Hepatic stellate cell (primary cell): ENCODE results near the gene NPIPB2.
A peak's percentile ranks its signal among the peaks of the same experiment; 100 is the strongest.
"Not testable (repeated sequence)": the region's sequence is repeated elsewhere in the genome, so short reads cannot be mapped to it uniquely, and the experiment has no call there.

ENCODE experiments used
- DNase-seq: peaks from one replicate; pipeline ENCODE4 v3.0.0; 2011; ENCODE audit warnings: low spot score

The NPIPB2 gene

DNA sequence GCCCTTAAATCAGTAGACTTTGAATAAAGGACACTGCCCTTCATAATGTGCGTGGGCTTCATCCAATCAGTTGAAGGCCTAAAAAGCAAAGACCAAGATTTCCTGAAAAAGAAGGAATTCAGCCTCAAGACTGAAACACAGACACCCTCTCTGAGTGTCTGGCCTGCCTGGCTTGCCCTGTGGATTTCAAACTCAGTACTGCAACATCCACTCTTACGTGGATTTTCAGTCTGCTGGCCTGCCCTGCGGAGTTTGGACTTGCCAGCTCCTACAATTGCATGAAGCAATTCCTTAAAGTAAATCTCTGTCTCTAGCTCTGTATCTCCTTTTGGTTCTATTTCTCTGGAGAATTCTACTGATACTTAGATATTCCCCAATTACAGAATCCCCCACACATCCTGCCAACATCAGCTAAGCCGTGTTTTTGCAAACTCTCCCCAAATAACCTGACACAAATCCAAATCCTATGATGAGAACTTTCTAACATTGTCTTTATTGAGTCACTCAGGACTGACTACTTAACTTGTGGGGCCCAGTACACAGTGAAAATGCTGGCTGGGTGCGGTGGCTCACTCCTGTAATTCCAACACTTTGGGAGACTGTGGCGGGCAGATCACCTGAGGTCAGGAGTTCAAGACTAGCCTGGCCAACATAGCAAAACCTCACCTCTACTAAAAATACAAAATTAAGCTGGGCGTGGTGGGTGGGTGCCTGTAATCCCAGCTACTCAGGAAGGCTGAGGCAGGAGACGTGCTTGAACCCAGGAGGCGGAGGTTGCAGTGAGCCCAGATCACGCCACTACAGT, 15.9 kb upstream of the NPIPB2 start:
- no peak for DNase-seq

DNA sequence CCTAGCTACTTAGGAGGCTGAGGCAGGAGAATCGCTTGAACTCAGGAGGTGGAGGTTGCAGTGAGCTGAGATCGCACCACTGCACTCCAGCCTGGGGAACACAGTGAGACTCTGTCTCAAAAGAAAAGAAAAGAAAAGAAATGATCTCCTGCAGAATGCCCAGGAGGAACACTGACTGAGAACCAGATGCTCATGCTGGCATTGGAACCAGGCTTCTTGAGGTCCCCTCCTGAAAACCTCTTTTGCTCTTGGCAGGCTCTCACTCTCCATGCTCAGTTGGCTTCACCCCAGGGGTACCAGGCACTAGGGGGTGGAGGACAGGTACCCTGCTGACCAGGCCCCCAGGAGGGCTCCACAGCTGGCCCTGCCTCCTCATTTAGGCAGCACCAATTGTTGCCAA, 14.7 kb upstream of the NPIPB2 start:
- no peak for DNase-seq

DNA sequence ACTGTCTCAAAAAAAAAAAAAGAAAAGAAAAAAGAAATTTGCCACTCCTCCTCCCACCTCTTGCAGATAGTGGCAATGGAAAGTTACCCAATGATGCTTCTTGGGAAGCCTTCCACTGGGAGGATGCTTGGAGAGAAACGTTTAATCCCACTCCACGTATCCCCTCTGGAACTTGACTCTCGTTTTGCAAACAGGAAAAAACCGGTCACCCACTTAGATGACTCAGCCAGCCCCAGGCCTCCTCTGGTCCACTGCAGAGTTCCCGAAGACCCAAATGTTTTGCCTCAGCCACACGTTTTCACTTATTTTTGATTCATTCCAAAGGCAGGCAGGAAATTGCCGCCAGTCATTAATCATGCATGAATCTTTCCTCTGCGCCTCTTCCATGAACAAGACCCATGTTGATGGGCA, 13.9 kb upstream of the NPIPB2 start:
- peak; percentile 85 for DNase-seq

DNA sequence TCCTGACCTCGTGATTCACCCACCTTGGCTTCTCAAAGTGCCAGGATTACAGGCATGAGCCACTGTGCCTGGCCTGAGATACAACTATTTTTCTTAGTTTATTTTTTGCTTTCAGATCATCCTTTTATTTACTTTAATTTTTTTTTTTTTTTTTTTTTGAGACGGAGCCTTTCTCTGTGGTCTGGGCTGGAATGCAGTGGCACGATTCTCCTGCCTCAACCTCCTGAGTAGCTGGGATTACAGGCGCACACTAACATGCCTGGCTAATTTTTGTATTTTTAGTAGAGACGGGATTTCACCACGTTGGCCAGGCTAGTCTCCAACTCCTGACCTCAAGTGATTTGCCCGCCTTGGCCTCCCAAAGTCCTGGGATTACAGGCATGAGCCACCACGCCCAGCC, 11.7 kb upstream of the NPIPB2 start:
- DNase-seq = not testable (repeated sequence)

DNA sequence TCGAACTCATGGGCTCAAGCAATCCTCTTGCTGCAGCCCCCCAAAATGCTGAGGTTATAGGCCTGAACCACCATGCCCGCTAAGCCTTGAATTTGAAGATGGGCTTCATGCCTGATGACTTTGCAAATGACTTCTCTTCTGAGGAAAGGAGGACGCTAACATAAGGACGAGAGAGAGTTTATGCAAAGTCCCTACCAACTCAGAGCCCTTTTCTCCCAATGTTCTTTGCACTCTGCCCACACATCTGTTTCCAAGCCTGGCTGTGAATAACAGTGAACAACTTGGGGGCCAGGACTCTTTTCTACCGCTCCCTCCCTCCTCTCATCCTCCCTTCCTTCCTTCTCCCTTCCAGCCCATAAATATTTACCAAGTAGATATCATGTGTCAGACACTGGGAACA, 8.5 kb upstream of the NPIPB2 start:
- DNase-seq = no peak

DNA sequence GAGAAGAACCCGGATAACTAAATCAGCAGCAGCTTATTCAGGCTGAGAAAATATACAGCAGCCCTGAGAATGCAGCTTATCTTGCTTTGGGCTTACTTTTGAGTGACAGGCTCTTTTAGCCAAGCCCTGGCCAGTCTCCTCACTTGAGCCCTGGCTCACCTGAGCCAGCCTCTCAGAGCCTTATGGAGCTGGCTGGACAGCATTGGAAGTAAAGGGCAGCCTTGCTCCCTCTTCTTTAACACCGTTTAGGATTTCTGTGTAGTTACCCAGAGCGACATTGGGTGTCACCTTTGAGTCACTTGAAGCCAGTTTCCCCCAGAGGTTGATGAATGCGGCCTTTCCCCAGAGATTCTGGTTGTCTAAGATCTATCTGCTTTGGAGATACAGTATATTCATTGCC, 7.7 kb upstream of the NPIPB2 start:
- peak; percentile 64 for DNase-seq

DNA sequence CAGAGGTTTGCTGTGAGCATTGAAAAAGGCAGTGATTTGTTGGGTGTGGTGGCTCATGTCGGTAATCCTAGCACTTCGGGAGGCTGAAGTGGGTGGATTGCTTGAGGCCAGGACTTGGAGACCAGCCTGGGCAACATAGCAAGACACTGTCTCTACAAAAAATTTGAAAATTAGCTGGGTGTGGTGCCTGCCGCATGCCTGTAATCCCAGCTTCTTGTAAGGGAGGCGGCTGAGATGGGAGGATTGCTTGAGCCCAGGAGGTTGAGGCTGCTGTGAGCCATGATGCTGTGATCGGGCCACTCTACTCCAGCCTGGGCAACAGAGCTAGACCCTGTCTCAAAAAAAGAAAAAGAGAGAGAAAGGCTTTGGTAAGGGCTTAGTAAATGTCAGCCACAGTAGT, 7.0 kb upstream of the NPIPB2 start:
- no peak for DNase-seq

DNA sequence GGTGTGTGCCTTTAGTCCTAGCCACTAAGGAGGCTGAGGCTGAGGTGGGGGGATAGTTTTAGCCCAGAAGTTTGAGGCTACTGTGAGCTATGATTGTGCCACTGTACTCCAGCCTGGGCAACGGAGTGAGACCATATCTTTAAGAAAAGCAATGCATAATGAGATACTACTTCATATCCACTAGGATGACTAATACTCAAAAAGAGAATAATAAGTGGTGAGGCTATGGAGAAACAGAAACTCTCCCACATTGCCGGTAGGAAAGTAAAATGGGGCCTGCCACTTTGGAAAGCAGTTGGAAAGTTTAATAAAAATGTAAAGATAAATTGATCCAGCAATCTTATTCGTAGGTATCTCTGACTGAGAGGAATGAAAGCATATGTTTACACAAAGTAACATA, 4.6 kb upstream of the NPIPB2 start:
- no peak for DNase-seq

DNA sequence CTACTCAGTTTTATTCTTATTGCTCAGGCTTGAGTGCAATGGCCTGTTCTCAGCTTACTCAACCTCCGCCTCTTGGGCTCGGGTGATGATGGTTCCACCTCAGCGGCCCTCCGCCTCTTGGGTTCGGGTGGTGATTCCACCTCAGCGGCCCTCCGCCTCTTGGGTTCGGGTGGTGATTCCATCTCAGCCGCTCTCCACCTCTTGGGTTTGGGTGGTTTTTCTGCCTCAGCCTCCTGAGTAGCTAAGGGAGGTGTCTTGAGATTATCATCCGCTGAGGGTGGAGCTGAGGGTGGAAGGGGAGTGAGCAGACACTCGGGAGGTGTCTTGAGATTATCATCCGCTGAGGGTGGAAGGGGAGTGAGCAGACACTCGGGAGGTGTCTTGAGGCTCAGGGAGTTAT, 14.5 kb downstream of the NPIPB2 start:
- not testable (repeated sequence) for DNase-seq

DNA sequence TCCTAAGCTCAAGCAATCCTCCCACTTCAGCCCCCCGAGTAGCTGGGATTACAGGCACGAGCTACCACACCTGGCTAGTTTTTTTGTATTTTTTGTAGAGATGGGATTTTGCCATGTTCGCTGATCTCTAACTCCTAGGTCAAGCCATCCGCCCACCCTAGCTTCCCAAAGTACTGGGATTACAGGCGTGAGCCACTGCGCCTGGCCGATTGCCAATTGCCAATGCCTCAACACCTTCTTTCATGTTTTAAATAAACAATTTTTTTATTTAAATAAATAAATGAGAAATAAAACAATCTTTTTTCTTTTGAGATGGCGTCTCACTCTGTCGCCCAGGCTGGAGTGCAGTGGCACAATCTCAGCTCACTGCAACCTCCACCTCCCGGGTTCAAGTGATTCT, 17.8 kb downstream of the NPIPB2 start:
- DNase-seq = not testable (repeated sequence)

DNA sequence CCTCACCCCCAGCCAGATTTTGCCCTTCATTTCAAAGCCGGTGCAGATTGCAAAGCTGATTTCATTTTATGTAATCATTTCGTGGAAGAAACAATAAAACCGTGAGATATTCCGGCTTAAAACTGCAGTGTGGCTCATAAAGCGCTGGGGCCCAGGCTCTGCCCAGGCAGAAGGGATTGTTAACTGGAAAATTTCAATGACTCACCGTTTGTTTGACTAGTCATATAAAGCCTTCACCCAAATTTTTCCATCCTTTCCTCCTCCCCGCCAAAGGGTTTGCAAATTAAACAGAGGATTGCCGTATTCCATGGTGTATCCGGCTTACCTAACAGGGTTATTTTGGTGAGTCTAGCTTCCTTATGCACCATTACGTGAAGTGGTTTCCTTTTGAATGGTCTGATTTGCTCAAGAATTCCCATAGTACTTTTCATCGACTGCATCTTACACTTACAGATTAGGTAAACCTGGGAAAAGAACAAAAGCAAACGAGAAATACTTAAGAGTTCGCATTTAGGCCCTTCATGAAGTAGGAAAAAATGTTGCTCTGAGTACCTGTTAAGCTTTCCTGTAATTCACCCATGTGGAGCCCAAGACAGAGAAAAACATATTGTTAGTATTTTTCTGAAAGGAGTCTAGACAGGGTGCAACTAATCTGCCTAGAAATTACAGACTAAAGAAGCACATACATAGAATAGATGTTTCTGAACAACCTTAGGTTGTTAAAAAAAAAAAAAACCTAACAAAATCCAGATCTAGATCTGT, 25.1 kb downstream of the NPIPB2 start:
- no peak for DNase-seq

DNA sequence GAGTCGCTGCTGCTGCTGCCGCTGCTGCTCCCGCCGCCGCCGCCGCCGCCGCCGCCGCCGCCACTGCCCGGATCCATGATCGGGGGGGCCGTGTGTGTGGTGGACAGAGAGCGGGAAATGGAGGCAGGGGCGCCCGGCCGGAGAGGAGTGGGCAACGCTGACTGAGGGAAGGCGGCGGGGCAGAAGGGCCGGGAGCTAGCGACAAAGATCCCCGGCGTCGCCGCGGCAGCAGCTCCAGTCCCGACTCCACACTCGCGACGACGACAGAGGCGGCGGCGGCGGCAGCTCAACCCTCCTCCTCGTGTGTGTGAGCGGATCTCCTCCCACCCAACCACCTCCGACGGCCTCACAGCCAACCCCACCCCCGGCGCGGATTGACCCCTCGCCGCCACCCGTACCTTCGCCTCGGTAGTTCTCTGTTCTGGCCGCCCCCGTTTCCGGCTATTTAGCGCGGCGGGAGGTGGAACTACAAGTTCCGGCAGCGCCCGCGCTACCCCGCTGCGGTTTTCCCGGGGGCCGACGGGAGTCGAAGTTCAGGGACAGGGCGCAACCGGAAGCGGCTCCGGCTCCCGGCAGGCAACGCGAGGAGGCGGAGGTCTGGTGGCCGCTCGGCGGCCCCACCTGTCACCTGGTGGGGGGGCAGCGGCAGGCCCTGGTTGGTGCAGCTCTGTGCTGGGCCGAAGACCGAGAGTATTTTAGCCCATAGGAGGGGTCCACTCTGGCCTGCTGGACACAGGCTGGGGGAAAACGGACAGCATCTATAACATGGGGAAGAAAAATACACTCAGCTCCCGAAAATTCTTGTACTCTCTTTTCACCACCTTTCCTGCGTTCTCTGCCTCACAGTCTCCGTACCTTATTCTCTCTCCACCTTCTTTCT, 26.0 kb downstream of the NPIPB2 start, which contains the start of gene GSPT1:
Gene GSPT1 (minus strand): TSS at position 313 of the 880 bp plus-strand sequence. CDS start 236 bp downstream, at position 77.
- peak; percentile 94 for DNase-seq

DNA sequence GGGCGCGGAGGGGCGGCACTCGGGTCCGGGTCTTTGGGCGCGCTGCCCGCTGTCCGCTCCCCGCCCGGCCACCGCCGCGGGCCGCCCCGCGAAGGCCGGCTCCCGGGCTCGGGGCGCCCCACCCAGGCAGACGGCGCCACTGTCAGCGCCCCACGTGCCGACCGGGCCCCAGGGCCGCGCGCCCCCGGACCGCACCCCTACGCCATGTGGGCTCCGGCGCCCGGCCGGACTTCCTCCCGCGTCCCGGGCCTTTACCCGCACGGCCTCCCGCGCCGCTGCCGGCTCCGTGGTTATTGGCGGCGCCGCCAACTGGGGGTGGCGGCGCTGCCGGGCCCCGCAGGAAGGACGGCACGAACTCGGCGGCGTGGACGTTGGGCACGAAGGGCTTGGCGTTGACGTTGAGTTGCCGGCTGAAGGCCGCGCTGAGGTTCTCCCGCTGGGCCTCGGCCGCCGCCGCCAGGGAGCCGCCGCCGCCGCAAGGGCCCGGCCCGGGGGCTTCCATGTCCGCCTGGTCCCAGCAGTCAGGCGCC, 26.7 kb downstream of the NPIPB2 start:
- DNase-seq = peak; percentile 47

DNA sequence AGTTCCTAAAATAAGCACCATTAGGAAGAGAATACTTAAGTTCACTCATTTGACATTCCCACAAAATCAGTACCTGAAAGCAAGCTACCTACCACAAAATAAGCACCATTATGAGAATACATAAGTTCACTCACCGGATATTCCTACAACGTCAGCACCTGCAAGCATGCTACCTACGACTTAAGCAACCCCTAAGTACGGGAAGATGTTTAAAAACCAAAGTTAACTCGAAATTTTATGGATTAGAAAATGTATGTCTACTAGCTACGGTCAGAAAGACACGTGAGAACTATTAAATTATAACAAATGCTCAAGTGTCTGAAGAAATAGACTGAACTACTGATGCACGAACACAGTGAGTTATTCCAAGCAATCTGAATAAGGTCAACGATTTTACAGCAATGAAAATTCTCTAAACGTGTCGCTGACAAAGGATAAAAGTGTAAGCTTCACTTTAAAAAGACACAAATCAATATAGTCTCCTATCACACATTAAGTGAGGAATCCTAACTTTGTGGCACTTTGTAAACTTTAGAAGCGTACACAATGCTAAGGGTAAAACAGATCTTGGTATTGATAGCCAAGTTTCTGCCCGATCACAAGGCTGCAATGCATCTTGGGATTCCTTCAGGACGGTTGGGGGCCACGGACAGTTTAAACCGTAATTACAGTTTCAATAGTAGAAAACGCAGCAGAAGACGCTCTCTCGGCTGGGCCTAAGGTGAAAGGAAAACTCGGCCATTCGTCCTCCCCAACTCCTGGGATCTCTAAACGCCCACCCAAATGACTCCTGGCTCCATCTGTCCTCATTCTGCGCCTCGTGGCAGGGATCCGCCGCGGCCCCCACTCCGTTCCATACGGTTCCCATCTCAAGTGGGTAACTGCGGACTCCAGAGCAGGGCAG, 27.4 kb downstream of the NPIPB2 start:
- peak; percentile 42 for DNase-seq

DNA sequence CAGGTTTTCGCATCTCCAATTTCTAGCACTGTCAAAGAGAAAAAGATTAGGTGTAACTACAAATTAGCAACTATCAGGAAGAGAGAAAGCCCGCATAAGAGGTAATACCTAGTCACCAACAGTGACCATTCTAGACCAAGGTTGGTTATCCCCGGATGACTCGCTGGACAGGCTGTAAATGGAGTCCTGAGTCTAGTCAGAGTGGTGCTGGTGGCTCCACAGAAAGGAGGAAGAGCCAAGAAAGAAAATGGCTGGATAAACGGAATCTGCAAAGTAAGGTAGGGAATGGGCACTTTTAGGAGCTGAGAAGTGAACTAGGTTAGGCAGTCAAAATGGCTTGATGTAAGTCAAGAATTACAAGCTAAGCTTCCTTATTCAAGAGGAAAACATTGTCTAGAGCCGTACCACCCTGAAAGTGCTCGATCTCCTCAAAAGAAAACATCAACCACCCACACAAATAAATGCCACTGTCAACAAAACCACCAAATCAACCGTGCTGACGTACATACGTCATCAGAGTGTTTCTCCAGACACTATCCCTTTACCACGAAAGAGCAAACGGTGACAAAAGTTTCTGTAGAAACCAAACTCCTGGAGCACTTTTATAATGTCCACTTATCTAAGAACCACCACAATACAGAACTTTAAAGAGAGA, 28.3 kb downstream of the NPIPB2 start:
- DNase-seq = no peak

DNA sequence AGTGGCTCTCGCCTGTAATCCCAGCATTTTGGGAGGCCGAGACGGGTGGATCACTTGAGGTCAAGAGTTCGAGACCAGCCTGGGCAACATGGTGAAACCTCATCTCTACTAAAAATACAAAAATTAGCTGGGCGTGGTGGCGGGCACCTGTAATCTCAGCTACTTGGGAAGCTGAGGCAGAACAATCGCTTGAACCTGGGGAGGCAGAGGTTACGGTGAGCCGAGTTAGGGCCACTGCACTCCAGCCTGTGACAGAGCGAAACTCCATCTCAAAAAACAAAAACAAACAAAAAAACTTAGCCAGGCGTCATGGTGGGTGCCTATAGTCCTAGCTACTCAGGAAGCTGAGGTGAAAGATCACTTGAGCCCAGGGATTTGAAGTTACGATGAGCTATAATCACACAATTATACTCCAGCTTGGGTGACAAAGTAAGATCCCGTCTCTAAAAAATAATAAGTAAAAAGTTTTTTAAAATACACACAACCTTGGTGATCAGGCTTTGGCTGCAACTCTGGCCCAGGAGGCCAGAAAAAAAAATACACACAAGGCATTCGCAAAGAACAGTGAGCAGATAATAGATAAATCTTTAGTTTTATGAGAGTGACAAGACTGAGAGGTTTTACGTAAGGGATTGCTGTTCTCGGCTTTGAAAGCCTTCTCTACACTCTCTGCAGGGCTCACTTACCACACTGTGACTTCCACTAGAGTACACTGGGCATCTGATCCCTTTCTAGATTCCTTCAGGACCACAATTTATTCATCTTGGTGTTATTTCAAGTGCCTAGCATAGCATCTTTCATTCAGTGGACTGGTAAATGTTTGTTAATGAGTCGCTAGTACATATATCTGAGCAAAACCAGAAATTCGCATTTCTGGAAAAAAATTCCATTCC, 31.9 kb downstream of the NPIPB2 start:
- no peak for DNase-seq

DNA sequence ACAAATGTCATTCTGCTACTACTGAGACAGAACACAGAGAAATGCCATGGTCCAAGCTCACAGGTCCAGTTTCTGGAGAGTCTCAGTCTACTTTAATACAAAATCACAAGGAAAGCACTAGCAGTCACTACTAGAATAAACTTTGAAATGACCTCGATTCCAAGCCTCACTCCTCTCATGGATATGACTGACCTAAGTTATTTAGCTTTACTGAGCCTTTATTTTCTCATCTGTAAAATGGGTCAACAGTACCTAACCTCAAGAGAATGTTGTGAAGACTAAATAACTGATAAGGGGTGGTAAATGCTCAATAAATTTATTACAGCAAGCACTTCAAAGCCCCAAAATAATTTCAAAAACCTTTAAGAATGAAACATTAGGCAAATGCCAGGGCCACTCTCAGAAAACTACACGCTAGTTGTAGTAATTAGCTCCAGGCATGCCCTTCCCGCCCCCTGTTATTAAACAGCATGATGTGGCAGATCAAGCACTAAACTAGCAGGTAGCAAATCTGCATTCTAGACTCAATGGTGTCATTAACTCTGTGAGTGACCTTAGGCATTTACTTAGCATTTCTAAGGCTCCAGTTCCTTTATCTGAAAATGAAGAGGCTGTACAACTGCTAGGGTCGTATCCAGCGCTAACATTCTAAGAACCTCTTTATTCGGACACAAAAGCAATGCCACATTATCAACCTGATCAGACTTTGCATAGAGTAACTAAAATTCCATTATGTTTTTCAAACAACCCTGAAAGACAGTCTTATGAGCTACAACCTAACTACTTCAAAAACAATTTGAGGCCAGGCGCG, 34.5 kb downstream of the NPIPB2 start:
- DNase-seq = no peak

DNA sequence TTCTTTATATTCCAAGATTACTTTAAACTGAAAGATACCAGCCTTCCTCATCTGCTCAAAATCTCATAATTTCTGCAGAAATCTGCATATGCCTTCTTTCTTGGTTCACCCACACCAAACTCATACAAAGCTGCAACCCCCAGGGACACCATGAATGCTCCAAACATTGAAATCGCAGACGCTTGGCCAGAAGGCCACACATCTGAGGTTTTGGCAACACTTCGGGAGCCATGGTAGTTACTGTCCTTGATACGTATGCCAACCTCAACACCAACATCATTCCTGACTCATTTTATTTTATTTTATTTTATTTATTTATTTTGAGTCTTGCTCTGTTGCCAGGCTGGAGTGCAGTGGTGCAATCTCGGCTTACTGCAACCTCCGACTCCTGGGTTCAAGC, 37.9 kb downstream of the NPIPB2 start:
- DNase-seq = no peak

DNA sequence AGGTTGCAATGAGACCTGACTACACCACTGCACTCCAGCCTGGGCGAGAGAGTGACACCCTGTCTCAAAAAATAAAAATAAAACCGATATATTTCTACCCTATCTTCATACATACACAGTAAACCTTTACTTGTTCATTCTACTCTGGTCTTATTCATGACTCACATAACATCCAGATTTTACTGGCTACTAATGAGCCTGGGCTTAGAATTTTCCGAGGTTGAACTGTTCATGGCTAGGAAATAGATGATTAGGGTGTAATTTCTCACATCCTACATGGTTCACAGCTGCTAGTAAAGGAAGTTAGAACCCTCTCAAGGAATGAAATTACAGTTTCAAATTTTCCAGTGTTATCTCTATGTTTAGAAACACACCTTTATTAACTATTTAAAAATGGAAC, 40.8 kb downstream of the NPIPB2 start:
- DNase-seq = no peak
